IPS-18c (cell line): Measurements from ENCODE around the gene HLF.
A peak's percentile ranks its signal among the peaks of the same experiment; 100 is the strongest.

ENCODE experiments used
- H3K4me3 ChIP-seq: 2 replicates; pipeline ENCODE4 v1.7.0; 2013; ENCODE audit warnings: low read depth, mild to moderate bottlenecking, low read length, moderate library complexity; ENCODE audit not compliant: insufficient read depth
- H3K9me3 ChIP-seq: one replicate; pipeline ENCODE4 v1.6.1; 2013; ENCODE audit warnings: mild to moderate bottlenecking, low read length, moderate library complexity; ENCODE audit not compliant: control insufficient read depth, insufficient read depth

Gene HLF

GRCh38 chr17:55264645-55265298 is at the start of gene HLF:
TSS of gene HLF (plus strand) at chr17:55264960. CDS start at chr17:55265485, 525 bp downstream.
- Histone ChIP-seq H3K9me3 (no peaks in the 10 kb centered on the region), H3K4me3 (peak within 1 kb of the TSS; percentile 46)

- no peaks in the 10 kb centered on the region for H3K9me3 ChIP-seq
- no peak overlapping the region for H3K4me3 ChIP-seq
Observed at GRCh38 chr17:55215711-55216110, 49.0 kb upstream of the HLF start.

- Histone ChIP-seq H3K4me3 (no peak overlapping the region), H3K9me3 (no peaks in the 10 kb centered on the region)
Observed at GRCh38 chr17:55216888-55217287, 47.9 kb upstream of the HLF start.

GRCh38 chr17:55219459-55219858 is 45.3 kb upstream of the HLF start:
- Histone ChIP-seq H3K4me3 (no peak overlapping the region), H3K9me3 (no peaks in the 10 kb centered on the region)

- no peaks in the 10 kb centered on the region for H3K9me3 ChIP-seq
- no peak overlapping the region for H3K4me3 ChIP-seq
Observed at GRCh38 chr17:55219934-55220333, 44.8 kb upstream of the HLF start.

GRCh38 chr17:55223524-55223923 is 41.2 kb upstream of the HLF start:
- no peak overlapping the region for H3K4me3 ChIP-seq
- no peaks in the 10 kb centered on the region for H3K9me3 ChIP-seq

- Histone ChIP-seq H3K9me3 (no peaks in the 10 kb centered on the region), H3K4me3 (no peak overlapping the region)
Observed at GRCh38 chr17:55224746-55225145, 40.0 kb upstream of the HLF start.

GRCh38 chr17:55225237-55225636 is 39.5 kb upstream of the HLF start:
- no peak overlapping the region for H3K4me3 ChIP-seq
- H3K9me3 ChIP-seq: no peaks in the 10 kb centered on the region

GRCh38 chr17:55228683-55229192 is 36.0 kb upstream of the HLF start:
- no peaks in the 10 kb centered on the region for H3K9me3 ChIP-seq
- no peak overlapping the region for H3K4me3 ChIP-seq

GRCh38 chr17:55229276-55229675 is 35.5 kb upstream of the HLF start:
- Histone ChIP-seq H3K9me3 (no peaks in the 10 kb centered on the region), H3K4me3 (no peak overlapping the region)

- no peaks in the 10 kb centered on the region for H3K9me3 ChIP-seq
Observed at GRCh38 chr17:55230716-55231115, 34.0 kb upstream of the HLF start.

GRCh38 chr17:55233840-55234239 is 30.9 kb upstream of the HLF start:
- no peak overlapping the region for H3K4me3 ChIP-seq

More at GRCh38 chr17:55230716-55231115, 34.0 kb upstream of the HLF start:
- H3K4me3 ChIP-seq: no peak overlapping the region

GRCh38 chr17:55236316-55236715 is 28.4 kb upstream of the HLF start:
- Histone ChIP-seq H3K9me3 (peaks cover 2% of the 10 kb centered on the region), H3K4me3 (no peak overlapping the region)

More at GRCh38 chr17:55233840-55234239, 30.9 kb upstream of the HLF start:
- H3K9me3 ChIP-seq: peaks cover 2% of the 10 kb centered on the region

GRCh38 chr17:55237268-55237667 is 27.5 kb upstream of the HLF start:
- H3K9me3 ChIP-seq: peaks cover 2% of the 10 kb centered on the region
- no peak overlapping the region for H3K4me3 ChIP-seq

GRCh38 chr17:55237841-55238178 is 26.9 kb upstream of the HLF start:
- peaks cover 2% of the 10 kb centered on the region for H3K9me3 ChIP-seq
- peak overlapping the region; percentile 66 for H3K4me3 ChIP-seq

- Histone ChIP-seq H3K9me3 (peaks cover 2% of the 10 kb centered on the region), H3K4me3 (peak overlapping the region; percentile 66)
Observed at GRCh38 chr17:55238179-55238930, 26.4 kb upstream of the HLF start.

GRCh38 chr17:55238931-55239297 is 25.8 kb upstream of the HLF start:
- Histone ChIP-seq H3K9me3 (peaks cover 2% of the 10 kb centered on the region), H3K4me3 (peak overlapping the region; percentile 66)

GRCh38 chr17:55241097-55241496 is 23.7 kb upstream of the HLF start:
- H3K9me3 ChIP-seq: peaks cover 2% of the 10 kb centered on the region
- no peak overlapping the region for H3K4me3 ChIP-seq
